ENCODE data around the gene TEX47.

DNA sequence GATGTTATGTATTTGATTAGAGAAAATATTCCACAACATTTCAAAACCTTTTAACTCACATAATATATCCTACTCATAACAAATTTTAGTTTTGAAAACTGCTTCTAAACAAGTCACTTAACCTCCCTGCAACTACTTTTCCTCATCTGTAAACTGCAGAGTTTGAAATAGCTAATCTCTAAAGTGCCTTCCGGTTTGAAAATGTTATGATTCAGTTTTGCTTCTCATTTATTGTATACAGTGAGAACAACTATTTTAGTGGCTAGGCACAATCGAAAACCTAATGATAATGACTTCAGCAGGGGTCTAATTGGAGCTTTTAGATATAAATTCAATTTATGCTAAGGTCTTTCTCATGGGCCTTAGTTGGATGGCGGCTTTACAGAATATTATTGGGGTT is 30.7 kb upstream of the TEX47 start:
- no peak for TF ChIP-seq POLR2A (IDR thresholded peaks at IDR 0.05)
- no peak for TF ChIP-seq CTCF (IDR thresholded peaks at IDR 0.05)

Data from thyroid gland (tissue), 4 donors.